ENCODE data around the gene TUBB4A.

DNA sequence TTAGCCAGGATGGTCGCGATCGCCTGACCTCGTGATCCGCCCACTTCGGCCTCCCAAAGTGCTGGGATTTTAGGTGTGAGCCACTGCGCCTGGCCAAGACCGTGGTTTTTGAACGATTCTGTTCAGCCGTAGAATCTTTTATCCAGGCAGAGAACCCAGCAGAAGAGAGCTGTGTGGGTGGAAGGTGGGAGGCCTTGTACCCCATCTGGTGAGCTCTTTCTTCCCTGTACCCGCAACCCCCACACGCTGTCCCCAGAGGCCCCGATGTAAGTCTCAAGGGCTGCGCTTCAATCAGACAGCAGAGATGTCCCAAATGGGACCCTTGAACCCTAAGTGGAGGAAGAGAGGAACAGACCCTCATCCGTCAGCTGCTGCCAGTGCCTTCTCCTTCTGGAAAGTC, 46.2 kb downstream of the TUBB4A start:
- TF ChIP-seq, protein P1, sequence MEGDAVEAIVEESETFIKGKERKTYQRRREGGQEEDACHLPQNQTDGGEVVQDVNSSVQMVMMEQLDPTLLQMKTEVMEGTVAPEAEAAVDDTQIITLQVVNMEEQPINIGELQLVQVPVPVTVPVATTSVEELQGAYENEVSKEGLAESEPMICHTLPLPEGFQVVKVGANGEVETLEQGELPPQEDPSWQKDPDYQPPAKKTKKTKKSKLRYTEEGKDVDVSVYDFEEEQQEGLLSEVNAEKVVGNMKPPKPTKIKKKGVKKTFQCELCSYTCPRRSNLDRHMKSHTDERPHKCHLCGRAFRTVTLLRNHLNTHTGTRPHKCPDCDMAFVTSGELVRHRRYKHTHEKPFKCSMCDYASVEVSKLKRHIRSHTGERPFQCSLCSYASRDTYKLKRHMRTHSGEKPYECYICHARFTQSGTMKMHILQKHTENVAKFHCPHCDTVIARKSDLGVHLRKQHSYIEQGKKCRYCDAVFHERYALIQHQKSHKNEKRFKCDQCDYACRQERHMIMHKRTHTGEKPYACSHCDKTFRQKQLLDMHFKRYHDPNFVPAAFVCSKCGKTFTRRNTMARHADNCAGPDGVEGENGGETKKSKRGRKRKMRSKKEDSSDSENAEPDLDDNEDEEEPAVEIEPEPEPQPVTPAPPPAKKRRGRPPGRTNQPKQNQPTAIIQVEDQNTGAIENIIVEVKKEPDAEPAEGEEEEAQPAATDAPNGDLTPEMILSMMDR (IDR thresholded peaks at IDR 0.05) = no peak
- no peak for TF ChIP-seq POLR2A (IDR thresholded peaks at IDR 0.05)
